ENCODE results near the gene TXNDC17. TPM values are rescaled to one million over a fixed set of nuclear protein-coding genes. Genes with fewer than 3 reads are reported as not detected.

TXNDC17 gene
- total RNA-seq, 3 donors from 2014 or later, result 125 to 145 (median 134) TPM

DNA sequence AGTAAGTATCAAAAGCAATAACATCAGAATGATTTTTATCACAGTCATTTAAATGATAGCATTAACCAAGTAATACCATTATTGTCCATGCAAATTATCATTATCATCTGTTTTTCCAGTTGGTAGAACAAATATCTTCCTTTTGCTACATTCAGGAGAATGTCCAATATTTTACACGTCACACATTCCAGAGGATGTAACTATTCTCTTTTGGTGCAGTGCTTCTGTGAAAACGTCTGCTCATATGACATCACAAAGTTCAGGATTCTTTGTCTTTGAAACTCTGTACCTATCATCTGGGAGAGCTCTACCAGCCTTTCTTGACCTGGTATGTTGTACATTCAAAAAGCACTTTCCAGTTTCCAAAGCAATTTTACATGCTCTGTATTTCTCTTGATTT lies 44.3 kb upstream of the TXNDC17 start:
- TF ChIP-seq CTCF (IDR thresholded peaks at IDR 0.05) (no peak), POLR2A (IDR thresholded peaks at IDR 0.05) (no peak), POLR2AphosphoS5 (IDR thresholded peaks at IDR 0.05) (no peak)
- H3K36me3 ChIP-seq, result no peaks in the 10 kb centered on the region
- H3K9me3 ChIP-seq, result no peaks in the 10 kb centered on the region
- H3K27ac ChIP-seq, result no peak overlapping the region
- no peak overlapping the region for H3K4me3 ChIP-seq
- H3K27me3 ChIP-seq, result no peaks in the 10 kb centered on the region
- H3K4me1 ChIP-seq, result peaks cover 0 to 6% of the 10 kb centered on the region in 2 donors
- no peak for DNase-seq (ENCODE audit: low spot score in 2 of 2)
- intact Hi-C loops (cut with DNase I; ENCODE audit: low total_unique reads), result no loop called here

DNA sequence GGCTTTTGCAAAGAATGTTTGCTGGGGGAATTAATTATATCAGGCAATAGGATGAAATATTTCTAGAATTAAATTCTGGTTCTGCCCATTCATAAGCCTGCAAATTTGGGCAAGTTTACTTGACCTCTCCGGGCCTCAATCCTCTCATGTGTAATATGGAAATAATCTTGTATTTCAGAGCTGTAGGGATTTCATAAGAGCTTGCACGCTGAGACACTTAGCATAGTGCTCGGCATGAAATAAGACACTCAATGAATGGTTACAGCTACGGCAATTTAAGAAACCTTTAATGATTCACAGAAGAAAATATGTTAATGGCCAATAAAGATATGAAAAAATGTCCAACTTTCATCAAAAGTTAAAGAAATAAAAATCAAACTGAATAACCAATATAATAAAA lies 43.9 kb upstream of the TXNDC17 start:
- TF ChIP-seq POLR2AphosphoS5 (IDR thresholded peaks at IDR 0.05) (no peak), POLR2A (IDR thresholded peaks at IDR 0.05) (no peak), CTCF (IDR thresholded peaks at IDR 0.05) (no peak)
- Histone ChIP-seq H3K4me3 (no peak overlapping the region), H3K9me3 (no peaks in the 10 kb centered on the region), H3K27ac (no peak overlapping the region), H3K4me1 (peaks cover 0 to 6% of the 10 kb centered on the region in 2 donors), H3K36me3 (no peaks in the 10 kb centered on the region), H3K27me3 (no peaks in the 10 kb centered on the region)
- intact Hi-C loops (cut with DNase I; ENCODE audit: low total_unique reads), result no loop called here
- DNase-seq (ENCODE audit: low spot score in 2 of 2), result no peak

GRCh38 chr17:6597727-6598126 lies 43.1 kb upstream of the TXNDC17 start:
- no peak for DNase-seq (ENCODE audit: low spot score in 2 of 2)
- intact Hi-C loops (cut with DNase I; ENCODE audit: low total_unique reads), result no loop called here
- no peak overlapping the region for H3K27ac ChIP-seq
- no peaks in the 10 kb centered on the region for H3K27me3 ChIP-seq
- H3K4me1 ChIP-seq, result peaks cover 0 to 6% of the 10 kb centered on the region in 2 donors
- no peaks in the 10 kb centered on the region for H3K9me3 ChIP-seq
- H3K4me3 ChIP-seq, result no peak overlapping the region
- TF ChIP-seq POLR2AphosphoS5 (IDR thresholded peaks at IDR 0.05) (no peak), CTCF (IDR thresholded peaks at IDR 0.05) (no peak)
- H3K36me3 ChIP-seq, result no peaks in the 10 kb centered on the region

DNA sequence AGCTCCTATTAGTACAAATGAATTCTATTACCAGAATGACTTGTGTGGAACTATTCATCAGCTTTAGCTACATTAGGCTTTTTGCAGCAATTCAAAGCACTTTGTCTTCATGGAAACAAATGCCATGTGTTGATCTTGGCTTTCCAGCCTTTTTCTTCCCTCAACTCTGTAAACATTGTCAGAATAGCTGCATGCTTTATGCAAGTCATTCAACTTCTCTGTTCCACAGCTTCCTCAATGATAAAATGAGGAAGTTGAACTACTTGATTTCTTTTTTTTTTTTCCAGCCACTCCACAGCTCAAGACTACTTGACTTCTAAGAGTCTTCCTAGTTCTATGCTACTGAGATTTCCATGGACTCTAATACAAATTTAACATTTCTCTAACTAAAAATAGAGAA lies 41.5 kb upstream of the TXNDC17 start:
- no peaks in the 10 kb centered on the region for H3K27me3 ChIP-seq
- TF ChIP-seq POLR2A (IDR thresholded peaks at IDR 0.05), result no peak
- TF ChIP-seq CTCF (IDR thresholded peaks at IDR 0.05), result no peak
- TF ChIP-seq POLR2AphosphoS5 (IDR thresholded peaks at IDR 0.05), result no peak
- no peak overlapping the region for H3K27ac ChIP-seq
- DNase-seq (ENCODE audit: low spot score in 2 of 2), result no peak
- no peak overlapping the region for H3K4me3 ChIP-seq
- H3K4me1 ChIP-seq, result peaks cover 0 to 6% of the 10 kb centered on the region in 2 donors
- H3K36me3 ChIP-seq, result no peaks in the 10 kb centered on the region
- intact Hi-C loops (cut with DNase I; ENCODE audit: low total_unique reads), result no loop called here
- H3K9me3 ChIP-seq, result no peaks in the 10 kb centered on the region

GRCh38 chr17:6602141-6602540 lies 38.7 kb upstream of the TXNDC17 start:
- Histone ChIP-seq H3K4me1 (peaks cover 0 to 6% of the 10 kb centered on the region in 2 donors), H3K36me3 (no peaks in the 10 kb centered on the region), H3K4me3 (no peak overlapping the region), H3K27ac (no peak overlapping the region), H3K9me3 (no peaks in the 10 kb centered on the region), H3K27me3 (no peaks in the 10 kb centered on the region)
- TF ChIP-seq POLR2A (IDR thresholded peaks at IDR 0.05) (no peak), CTCF (IDR thresholded peaks at IDR 0.05) (no peak), POLR2AphosphoS5 (IDR thresholded peaks at IDR 0.05) (no peak)
- no peak for DNase-seq (ENCODE audit: low spot score in 2 of 2)
- intact Hi-C loops (cut with DNase I; ENCODE audit: low total_unique reads), result no loop called here

Data from breast epithelium (tissue), 4 donors.